ENCODE results near the gene FEM1A. TPM values are rescaled to one million over a fixed set of nuclear protein-coding genes. Genes with fewer than 3 reads are reported as not detected.
"Not testable (repeated sequence)": the region's sequence is repeated elsewhere in the genome, so short reads cannot be mapped to it uniquely, and the experiment has no call there.

Gene FEM1A, protein sequence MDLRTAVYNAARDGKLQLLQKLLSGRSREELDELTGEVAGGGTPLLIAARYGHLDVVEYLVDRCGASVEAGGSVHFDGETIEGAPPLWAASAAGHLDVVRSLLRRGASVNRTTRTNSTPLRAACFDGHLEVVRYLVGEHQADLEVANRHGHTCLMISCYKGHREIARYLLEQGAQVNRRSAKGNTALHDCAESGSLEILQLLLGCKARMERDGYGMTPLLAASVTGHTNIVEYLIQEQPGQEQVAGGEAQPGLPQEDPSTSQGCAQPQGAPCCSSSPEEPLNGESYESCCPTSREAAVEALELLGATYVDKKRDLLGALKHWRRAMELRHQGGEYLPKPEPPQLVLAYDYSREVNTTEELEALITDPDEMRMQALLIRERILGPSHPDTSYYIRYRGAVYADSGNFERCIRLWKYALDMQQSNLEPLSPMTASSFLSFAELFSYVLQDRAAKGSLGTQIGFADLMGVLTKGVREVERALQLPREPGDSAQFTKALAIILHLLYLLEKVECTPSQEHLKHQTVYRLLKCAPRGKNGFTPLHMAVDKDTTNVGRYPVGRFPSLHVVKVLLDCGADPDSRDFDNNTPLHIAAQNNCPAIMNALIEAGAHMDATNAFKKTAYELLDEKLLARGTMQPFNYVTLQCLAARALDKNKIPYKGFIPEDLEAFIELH
- total RNA-seq (2014; rRNA removed; shearing (Covaris generic)): 13.5 and 14.0 TPM in 2 replicates

DNA sequence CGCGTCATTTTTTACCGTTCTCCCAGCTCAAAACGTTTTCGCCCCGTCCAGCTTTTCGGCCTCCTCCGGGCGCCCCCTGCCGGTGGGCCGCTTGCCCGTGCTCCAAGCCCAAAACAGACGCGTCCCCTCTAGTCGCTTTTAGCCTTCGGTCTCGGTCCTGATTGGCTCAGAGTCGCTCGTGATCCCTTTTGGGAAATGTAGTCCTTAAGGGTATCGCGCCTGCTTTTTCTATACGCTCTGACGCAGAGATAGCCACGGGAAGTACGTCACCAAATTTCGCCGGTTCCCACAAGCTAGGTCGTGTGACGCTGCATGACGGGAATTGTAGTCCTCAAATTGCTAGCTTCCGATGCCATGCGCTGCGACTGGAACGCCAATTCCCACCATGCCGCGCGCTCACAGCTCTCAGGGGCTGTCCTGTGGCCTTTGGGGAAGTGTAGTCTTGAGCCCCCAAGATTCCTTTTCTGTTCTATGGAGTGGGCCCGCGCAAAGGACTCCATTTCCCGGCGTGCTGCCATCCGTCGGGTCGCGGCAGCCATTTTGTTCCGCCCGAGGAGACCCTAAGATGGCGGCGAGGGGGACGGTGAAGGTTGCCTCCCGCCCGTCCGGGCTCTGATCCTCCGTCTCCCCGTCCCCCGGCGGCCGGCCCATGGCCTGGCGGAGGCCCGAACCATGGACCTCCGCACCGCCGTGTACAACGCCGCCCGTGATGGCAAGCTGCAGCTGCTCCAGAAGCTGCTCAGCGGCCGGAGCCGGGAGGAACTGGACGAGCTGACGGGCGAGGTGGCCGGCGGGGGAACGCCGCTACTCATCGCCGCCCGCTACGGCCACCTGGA is at the start of gene FEM1A:
FEM1A (plus strand) TSS at position 552 of the 836 bp plus-strand sequence; CDS start at position 673, 121 bp downstream.
- DNase-seq (ENCODE audit: low read depth): peak; percentile 100

DNA sequence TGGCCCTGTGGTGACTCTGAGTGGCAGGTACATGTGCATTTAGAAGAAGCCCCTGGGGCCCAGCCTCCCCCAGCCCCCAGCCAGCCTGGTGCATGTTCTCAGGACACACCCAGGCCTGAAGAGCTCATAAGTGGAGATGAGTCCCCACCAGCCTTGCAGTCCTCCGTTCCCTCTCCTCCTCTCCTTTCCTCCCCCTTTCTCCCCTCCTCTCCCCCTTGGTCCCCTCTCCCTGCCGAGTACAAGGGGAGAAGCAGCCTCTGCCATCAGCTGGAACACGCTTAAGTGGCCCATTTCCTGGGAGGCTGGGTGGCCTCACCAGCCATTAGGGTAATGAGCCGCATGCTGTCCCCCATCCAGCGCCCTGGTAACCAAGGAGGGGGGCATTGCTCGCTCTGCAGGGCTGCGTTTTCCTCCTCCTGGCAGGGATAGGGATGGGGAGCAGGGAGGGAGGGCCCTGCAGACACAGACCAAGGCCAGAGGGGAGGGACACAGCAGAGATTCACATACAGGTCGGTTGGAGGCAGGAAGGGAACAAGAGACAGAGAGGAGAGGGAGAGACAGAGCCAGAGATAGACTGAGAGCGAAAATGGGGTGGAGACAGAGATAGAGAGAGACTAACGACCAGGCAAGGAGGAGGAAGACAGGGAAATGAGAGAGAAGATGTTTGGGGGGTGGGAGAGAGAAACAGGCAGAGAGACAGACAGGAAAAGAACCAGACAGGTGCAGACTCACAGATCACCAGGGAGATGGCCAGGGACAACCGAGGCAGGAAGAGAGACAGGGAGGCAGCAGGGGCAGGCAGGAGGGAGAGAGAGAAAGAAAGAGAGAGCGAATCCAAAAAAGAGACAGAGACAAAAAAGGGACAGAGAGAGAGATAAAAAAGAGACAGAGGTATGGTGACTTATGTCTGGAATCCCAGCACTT is 48.5 kb upstream of the FEM1A start:
- no peak for DNase-seq (ENCODE audit: low read depth)

DNA sequence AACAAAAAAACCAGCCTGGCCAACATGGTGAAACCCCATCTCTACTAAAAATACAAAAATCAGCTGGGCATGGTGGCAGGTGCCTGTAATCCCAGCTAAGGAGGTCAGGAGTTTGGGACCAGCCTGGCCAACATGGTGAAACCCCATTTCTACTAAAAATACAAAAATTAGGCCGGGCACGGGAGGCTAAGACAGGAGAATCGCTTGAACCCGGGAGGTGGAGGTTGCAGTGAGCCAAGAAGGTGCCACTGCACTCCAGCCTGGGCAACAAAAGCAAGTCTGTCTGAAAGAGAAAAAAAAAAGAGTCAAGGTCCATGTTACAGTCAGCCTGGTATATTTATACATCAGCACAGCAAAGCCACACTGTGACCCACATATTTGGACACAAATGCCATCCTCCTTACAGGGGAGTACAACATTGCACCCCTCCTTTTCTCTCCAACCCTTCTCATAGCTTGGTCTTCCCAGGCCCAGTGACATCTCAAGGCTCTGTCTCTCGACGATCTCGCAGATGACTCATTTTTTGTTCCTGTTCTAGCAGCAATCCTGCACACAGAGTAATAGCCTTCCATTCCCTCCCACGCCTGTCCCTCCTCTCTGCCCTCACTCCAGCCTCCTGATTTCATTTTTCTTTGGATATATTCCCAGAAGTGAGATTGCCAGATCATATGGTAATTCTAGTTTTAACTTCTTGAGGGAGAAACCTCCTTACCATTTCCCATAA is 46.9 kb upstream of the FEM1A start:
- peak; percentile 83 for DNase-seq (ENCODE audit: low read depth)

DNA sequence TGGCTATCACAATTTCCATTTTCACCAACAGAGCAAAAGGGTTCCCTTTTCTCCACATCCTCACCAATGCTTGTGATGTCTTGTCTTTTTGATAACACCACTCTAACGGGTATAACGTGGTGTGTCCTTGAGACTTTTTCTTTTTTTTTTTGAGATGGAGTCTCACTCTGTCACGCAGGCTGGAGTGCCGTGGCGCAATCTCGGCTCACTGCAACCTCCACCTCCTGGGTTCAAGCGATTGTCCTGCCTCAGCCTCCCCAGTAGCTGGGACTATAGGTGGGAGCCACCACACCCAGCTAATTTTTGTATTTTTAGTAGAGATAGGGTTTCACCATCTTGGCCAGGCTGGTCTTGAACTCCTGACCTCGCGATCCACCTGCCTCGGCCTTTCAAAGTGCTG is 46.4 kb upstream of the FEM1A start:
- DNase-seq (ENCODE audit: low read depth): not testable (repeated sequence)

DNA sequence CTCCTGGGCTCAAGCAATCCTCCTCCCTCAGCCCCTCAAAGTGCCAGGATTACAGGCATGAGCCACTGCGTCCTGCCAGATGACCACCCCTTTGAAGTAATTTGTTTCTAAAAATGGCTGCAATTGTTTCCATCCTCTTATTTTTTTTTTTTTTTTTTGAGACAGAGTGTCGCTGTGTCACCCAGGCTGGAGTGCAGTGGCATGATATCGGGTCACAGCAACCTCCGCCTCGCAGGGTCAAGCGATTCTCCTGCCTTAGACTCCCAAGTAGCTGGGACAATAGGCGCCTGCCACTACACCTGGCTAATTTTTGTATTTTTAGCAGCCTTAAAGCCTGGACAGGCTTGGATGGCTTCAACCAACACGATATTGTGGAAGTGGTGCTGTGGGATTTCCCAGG is 45.5 kb upstream of the FEM1A start:
- DNase-seq (ENCODE audit: low read depth): no peak

DNA sequence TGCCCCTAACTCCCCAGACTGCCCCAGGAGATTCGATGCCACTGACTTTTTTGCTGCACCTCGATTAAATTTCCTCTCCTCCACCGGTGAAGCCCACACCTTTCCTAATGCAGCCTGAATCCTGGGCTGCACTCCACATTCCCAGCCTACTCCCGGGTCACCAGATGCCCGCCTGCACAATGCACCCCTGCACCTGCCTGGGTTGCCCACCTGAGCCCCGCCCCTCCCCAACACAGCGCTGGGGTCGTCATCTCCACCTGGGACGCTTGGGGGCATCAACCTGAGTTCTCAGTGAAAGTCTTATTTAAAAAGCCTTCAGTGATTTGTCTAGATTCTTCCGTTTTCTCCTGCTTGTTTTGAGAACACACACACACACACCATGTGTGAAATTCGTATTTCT is 43.3 kb upstream of the FEM1A start:
- no peak for DNase-seq (ENCODE audit: low read depth)

DNA sequence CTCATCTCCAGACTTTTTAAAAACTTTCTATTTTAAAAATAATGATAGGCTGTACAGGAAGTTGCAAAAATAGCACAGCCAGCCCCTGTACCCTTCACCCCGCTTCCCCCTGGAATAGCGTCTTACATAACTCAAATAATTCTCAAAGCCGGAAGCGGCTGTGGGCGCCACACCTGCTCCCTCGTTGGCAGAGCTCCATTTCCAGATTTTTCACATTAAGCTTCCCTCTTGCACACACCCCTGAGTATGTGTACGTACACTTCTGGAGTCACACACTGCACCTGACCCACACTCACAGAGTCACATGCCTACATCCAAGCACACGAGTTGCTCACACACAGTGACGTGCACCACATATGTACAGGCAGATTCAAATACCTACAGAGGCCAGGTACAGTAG is 42.9 kb upstream of the FEM1A start:
- DNase-seq (ENCODE audit: low read depth): no peak

DNA sequence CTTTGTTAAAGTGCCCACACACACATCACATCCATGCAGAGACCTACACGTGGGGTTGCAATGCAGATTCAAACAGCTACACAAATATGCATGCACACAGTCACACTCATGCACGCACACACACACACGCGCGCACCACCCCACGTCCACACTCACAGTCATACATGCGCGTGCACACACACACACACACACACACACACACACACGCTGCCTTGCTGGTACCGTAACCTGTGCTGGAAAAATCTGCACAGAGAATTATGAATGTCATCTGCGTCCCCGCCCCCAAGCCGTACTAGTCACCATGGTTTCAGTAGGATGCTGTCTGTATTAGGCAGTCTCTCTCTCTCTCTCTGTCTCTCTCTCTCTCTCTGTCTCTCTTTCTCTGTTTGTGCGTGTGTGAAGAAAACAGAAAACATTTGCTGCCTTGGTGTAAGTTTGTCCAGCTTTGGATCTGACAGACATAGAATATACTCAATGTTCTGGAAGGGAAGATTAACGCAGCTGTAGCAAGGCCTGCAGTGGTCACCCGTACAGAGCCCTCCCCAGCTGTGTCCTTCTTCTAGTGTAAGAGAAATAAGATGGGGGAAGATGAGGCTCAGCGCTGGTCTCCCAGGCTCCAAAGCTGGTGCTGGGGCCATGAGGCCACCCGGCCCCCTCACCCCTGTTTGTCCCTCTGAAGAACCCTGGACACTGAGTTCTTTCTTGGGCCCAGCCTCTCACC is 41.5 kb upstream of the FEM1A start:
- no peak for DNase-seq (ENCODE audit: low read depth)

DNA sequence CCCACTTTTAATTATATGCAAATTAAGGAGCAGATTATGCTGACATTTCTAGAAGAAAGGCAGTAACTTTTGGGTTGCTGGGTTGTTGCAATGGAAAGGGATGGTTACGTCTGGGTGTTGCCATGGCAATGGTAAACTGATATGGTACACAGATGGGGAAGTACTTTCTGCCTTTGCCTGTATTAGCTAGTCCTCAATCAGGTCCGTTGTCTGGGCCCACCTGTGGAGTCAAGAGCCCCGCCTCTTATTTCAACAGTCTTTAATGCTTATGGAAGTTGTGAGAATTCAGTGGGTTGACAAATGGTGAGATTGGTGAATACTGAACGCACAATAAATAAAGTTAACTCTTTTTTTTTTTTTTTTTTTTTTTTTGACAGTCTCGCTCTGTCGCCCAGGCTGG is 37.3 kb upstream of the FEM1A start:
- no peak for DNase-seq (ENCODE audit: low read depth)

DNA sequence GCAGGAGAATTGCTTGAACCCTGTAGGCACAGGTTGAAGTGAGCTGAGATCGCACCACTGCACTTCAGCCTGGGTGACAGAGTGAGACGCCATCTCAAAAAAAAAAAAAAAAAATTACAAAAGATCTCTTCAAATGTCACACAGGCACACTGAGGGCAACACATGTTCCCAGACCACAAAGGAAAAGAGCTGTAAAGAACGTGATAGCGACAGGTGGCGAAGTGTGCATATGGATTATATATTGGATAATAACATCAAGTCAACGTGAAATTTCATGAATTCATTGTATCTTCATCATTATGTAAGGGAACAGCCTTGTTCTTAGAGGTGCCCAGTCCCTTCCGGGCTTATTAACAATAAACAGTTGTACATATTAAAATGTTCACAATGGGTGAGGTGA is 36.1 kb upstream of the FEM1A start:
- DNase-seq (ENCODE audit: low read depth): no peak

DNA sequence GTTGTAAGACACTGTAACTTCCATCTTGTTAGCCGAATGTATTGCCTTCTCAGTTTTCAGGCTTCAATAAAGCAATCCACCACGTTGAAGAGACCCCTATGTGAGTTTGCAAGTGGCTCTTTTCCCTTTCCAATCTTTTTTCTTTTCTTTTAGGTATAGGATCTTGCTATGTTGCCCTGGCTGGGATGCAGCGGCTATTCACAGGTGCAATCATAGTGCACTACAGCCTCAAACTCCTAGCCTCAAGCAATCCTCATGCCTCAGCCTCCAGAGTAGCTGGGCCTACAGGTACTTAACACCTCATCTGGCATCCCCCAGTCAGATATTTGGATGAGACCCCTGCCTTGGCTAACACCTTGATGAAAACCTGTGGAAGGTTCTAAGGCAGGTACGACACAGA is 33.5 kb upstream of the FEM1A start:
- DNase-seq (ENCODE audit: low read depth): no peak

DNA sequence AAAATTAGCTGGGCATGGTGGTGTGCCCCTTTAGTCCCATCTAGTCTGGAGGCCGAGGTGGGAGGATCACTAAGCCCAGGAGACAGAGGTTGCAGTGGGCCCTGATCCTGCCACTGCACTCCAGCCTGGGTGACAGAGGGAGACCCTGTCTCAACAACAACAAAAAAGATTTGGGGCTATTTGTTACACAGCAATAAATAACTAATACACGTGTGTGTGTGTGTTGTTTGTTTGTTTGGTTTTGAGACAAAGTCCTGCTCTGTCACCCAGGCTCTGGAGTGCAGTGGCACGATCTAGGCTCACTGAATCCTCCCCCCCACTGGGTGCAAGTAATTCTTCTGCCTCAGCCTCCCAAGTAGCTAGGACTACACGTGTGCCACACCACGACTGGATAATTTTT is 32.9 kb upstream of the FEM1A start:
- DNase-seq (ENCODE audit: low read depth): no peak

DNA sequence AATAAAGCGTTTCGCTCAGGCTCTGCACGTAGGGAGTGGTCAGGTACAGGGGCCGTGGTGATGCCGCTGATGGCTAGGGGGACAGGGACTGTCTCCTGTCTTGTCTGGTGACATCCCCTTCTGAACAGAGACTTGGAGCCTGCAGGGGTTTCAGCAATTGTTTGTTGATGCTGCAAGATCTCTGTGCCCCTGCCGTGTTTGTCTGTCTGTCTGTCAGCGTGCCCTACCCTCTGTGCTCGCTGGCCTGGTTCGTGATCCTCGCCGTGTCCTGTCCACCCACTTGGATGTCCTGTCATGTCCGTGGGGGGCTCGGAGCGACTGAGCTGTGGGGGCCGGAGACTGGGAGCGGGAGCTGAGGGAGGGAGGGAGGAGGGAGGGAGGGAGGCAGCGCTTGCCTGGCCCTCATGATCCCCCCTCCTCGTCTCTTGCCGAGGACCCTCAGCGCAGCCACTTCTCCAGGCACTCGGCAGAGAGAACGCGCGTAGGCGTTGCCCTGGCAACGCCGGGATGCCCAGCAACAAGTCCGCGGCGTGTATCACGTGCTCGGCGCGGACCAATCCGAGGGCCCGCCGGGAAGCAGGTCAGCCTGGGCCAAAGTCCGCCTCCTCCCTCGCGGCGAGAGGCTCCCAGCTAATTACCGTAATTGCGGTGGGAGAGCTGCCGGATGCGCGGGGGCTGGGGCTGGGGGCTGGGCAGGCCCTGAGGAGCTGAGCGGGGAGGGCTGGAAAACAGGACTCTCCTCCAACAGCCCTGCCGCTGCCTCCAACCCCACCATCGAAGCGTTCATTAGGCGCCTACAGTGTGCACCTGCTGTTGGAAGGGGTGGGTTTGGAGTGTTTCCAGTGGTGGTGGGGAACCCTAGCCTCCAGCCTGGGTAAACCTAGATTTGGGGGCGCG is 31.9 kb upstream of the FEM1A start:
- peak; percentile 94 for DNase-seq (ENCODE audit: low read depth)

DNA sequence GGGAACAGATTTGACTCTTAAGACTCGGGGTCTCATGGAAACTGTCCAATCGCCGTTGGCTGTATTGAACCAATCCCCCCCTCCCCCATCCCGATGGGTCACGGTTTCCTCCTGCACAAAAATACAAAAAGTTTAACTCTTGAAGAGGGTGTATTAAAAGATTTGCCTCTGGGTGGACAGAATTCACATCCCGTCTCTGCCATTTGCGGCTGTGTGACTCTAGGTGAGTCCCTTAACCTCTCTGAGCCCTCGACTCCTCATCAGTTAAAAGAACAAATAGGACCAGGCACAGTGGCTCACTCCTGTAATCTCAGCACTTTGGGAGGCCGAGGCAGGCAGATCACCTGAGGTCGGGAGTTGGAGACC is 31.3 kb upstream of the FEM1A start:
- DNase-seq (ENCODE audit: low read depth): no peak

DNA sequence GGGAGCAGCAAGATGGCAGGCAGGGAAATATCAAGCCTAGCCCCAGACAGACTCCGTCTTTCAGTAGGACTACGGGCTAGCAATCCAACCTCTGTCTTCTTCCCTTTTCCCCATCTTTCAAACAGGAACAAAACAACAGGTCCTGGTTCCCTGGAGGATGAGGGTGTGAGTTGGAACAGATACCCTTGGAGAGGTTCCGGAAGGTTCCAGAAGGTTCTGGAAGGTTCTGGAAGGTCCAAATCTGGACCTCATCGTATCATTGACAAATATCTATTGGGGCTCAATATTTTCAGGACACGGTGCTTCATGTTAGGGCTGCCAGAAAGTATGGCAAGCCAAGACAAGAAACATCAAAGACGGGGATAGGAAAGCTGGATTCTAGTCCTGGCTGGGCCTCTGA is 28.5 kb upstream of the FEM1A start:
- no peak for DNase-seq (ENCODE audit: low read depth)

DNA sequence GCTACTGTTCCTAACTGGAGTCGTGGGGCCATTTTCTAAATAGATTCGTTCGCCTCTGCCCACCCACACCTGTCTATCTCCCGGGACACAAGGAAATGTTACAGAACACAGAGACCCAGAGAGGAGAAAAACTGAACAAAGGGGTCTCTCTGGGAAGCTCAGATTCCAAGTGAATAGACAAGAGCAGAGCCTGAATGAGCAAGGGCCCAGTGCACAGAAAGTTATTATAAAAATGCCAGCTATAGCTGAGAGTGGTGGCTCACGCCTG is 27.2 kb upstream of the FEM1A start:
- DNase-seq (ENCODE audit: low read depth): no peak

DNA sequence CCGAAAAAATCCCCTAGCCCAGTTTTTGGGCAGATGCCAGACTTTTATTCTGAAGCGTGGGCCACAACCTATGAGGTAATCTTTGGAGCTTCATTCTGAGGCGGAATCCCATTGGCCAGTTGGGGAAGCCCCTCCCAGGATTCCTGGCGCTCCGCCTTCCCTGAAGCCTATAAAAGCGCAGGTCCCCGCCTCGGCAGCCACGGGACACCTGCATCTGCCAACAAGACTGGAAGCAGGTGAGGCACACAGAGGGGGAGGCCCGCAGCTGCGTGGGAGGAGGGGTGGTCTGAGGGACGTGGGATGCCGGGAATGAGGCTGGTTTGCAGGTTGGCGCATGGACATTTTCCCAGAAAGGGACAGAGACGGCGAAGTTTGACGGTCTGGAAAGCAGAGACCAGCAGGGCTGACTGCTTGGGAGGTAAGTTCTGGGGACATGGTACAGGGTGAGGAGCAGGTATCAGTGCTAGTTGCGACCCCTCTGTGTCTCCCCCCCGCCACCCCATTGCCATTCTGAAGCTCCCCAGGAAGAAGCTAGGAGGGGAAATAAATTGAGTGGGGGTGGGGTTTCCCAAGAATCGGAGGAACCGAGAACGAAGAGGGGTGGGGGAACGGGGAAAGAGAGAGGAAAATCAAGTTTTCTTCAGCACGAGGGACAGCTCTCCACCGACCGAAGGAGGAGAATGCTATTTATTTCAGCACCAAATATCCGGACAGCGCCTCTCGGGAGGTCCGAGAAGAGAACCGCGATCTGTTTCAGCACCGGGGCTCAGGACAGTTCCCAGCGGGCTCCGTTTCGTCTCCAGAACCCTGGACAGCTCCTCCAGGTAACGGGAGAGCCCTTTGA is 22.4 kb upstream of the FEM1A start:
- peak; percentile 82 for DNase-seq (ENCODE audit: low read depth)

DNA sequence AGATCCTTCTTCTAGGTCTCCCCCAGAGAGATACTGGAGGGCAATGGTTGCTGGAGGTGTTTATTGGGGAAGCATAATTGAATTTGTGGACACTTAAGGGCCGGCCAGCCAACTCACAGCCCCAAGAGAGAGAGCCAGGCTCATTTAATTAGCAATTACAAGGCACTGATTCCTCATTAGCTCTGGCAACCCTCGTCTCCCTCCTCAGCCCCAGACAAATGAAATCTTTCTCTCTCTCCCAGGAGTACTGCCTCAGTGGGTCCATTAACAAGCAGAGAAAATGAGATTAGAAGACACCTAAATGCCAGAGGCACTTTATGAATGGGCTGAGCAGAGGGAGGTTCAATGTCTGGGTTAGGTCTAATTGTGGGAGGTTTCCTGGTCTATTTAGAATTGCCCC is 19.0 kb upstream of the FEM1A start:
- no peak for DNase-seq (ENCODE audit: low read depth)

Data from Daoy (cell line).